GM21619 (cell line): ENCODE data around the gene BAHCC1.

ENCODE experiments used
- ATAC-seq: cut with Tn5 transposase; IDR thresholded peaks from one replicate; pipeline ENCODE4 v1.9.1; 2021; ENCODE audit not compliant: unreplicated experiment

BAHCC1 gene

DNA sequence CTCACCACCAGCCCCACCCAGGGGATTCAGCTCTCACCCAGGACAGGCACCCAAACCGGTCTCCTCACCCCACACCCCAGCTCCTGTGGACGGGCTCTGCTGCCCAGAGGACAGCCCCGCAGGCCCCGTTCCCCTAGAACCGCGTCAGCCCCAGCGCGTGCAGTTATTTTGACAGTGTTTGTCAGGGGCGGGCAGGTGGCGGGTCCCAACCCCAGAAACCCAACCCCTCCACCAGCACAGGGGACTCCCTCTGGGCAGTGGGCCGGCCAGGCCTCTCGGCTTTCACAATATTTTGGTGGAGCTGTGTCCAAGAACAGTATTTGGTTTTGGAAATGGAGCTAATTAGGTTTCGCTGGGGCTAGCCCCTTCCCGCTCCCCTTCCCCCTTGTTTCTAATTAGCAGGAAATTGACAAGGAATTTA is 44.8 kb downstream of the BAHCC1 start:
- no peak for ATAC-seq

DNA sequence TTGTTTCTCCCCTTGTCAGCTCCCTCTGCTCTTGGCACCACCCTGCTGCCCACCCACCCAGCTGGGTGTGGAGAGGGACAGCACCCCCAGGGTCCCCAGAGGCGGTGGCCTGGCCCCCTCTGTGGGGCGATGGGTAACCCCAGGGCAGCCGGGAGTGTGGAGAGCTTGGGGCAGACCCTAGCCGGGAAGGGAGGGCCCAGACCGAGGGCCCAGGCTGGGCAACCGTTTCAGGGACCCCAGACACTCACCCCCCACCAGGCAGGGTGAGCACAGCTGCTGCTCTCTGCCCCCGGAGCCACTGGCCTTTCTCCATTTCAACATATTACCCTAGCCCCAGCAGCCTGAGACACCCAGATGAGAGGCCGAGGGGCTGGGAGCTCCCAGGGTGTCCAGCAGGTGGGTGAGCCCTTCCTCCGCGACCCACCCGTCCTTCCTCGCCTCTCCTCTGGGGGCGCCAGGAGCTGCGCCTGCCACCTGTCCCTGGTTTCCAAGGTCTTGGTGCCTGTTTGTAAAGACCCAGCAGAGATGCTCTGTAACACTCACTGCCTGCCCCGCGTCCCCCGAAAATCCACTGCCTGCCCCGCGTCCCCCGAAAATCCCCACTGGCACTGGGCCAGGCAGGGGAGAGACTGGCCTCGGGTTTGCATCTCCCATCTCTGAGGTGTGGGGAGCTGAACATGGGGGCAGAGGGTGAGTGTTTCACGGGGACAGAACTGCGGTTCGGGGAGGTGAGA is 45.4 kb downstream of the BAHCC1 start:
- ATAC-seq, result no peak

DNA sequence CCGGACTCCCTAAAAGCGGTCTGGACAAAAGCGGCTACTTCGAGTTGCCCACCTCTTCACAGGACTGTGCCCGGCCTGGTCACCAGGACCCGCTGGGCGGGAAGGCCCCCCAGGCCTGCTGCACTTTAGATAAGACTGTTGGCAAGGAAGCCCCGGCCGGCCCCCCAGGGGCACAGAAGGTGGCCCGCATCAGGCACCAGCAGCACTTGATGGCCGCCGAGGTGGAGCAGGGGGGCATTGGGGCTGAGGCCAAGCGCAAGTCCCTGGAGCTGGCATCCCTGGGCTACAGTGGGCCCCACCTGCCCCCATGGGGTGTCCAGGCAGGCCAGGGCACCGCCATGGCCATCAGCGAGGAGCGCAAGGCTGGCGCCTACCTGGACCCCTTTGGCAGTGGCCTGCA is 47.5 kb downstream of the BAHCC1 start:
- ATAC-seq, result no peak

DNA sequence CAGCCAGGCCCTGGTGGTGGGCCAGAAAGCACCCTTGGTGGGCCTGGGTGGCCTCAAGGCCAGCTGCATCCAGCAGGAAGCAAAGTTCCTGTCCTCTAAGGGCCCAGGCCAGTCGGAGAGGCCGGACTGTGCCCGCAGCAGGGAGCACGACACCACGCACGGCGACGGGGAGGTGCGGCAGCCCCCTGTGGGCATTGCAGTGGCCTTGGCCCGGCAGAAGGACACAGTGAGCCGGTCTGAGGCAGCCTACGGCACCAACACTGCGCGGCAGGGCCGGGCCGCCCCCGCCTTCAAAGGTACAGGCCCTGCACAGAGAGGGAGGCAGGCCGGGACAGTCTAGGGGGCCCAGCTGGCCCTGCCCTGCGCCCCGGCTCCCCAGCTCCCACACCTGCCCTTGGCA is 48.0 kb downstream of the BAHCC1 start:
- no peak for ATAC-seq

DNA sequence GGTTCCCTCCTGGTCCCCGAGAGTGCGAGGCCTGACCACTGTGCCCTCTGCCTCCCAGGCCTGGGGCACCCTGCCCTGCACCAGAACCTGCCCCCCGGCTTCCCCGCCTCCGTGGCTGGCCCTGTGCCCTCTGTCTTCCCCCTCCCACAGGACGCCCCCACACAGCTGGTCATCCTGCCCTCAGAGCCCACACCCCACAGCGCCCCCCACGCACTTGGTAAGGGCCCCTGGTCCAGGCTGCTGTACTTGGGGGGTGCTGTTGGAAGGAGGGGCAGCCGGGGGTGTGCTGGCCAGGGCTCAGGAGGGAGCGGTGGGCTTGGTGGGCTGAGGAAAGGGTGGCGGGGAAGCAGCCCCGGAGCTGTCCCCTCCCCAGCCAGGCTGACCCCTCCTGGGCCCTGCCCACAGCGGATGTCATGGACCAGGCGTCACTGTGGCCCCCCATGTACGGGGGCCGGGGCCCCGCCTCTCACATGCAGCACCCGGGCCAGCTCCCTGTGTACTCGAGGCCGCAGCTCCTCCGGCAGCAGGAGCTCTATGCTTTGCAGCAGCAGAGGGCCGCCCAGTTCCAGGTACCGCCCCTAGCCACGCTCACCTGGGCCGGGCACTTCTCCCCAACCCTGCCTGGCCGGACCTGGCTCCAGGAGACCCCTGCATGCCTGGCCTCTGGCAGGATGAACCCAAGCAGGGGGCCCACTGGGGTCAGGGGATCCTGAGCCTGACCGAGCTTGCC is 49.5 kb downstream of the BAHCC1 start:
- no peak for ATAC-seq

DNA sequence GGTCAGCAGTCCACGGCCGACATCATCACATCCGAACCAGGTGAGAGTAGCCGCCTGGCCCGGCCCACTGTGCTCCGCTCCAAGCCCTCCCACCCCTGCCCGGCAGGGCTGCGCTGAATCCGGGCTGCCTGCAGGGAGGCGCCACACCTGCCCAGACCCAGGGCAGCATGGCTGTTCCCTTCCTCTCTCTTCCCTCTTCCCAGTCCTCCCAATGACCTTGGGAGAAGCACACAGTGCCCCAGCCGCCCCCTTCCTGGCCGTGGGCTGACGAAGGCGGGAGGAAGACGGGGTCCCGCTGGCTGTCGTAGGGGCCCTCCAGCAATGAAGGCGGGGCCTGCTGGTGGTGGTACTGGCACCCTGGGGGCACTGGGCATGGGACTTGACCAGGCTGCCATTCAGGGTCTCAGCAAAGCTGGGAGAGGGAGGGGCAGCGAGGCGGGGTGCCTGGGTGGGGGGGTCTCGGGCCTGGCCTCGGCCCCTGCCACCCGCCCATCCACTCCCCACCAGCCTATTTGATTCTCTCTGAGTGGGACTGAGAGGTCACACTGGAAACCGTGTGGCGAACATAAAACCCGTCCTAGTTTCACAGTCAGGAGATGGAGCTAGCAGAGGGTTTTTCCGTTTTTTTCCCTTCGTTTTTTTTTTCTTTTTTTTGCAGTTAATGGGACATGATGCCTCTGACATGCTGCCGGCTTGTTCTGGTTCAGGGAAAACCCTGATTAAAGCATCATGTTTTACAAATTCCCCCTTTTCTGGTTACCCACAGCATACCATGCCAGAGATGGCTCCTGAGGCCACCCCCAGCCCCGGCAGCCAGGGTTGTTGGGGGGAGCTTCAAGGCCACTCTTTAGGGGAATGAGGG is 50.6 kb downstream of the BAHCC1 start:
- no peak for ATAC-seq

DNA sequence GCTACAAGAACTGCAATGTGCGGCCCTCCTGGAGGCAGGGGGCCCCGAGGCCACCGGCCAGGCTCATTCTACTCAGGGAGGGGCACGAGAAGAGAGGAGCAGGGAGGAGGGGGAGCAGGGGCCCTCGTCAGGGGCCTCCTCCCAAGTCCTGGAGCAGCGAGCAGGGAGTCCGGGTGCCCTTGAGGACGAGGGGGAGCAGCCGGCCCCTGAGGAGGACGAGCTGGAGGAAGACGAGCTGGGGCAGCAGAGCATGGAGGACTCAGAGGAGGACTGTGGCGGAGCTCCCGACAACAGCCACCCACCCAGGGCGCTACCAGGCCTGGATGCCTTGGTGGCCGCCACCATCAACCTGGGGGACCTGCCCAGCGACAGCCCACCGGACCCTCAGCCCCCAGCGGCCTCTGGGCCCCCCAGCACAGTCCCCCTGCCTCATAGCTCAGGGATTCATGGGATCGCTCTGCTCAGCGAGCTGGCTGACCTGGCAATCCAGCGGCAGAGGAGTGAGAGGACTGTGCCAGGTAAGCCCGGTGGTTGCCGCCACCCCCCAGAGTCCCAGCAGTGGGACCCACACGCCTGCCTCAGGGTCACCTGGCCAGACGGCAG is 52.2 kb downstream of the BAHCC1 start:
- no peak for ATAC-seq

DNA sequence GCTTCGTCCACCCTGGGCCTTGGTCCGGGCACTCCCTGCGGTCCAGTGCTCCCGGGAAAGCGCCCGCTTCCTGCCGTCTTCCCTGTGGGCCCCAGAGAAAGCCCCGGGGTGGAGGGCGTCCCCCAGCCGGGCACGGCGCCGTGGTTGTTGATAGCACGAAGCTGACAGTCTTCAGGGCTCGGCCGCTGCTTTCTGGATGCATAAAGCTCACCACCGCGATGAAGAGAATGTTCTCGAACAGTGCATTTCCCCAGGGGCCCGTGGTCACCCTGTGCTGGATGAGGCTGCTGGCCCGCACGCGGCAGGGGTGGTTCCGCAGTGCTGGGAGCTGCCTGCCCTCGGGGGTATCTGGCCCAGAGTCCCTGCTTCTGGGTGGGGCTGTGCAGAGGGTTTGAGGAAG is 53.2 kb downstream of the BAHCC1 start:
- no peak for ATAC-seq

DNA sequence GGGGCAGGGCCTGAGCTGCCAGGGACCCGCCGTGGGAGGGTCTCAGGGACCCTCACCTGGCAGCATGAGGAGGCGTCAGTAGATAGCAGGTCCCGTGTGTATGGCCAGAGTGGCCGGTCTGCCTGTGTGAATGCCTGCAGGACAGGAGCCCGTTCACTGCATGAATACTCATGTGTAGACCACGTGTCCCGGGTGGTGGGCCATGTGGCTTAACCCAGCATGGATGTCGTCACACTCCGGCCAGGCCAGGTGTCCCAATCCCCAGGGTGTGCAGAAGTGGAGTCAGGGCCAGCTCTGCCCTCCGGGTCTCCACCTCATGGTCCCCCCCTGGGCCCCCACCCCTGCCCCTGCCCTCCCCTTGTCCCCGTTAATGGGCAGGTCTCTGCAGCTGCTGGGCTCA is 53.7 kb downstream of the BAHCC1 start:
- ATAC-seq, result no peak

DNA sequence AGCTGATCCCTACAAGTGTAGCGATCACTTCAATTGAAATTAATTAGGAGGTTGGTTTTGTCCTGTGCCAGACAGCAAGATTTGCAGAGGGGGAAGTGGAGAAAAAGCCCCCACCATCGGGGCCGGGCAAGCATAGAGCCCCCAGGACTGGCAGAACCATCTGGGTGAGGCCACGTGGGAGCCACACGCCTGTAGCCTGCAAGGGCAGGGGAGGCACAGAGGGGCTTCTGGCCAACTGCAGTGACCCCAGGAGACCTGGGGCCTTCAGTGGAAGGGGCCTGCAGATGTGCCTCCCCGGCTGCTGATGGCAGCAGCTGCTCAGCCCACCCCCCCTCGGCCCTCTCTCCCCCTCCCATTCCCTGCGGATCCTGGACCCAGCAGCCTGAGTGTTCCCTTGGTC is 54.1 kb downstream of the BAHCC1 start:
- no peak for ATAC-seq

DNA sequence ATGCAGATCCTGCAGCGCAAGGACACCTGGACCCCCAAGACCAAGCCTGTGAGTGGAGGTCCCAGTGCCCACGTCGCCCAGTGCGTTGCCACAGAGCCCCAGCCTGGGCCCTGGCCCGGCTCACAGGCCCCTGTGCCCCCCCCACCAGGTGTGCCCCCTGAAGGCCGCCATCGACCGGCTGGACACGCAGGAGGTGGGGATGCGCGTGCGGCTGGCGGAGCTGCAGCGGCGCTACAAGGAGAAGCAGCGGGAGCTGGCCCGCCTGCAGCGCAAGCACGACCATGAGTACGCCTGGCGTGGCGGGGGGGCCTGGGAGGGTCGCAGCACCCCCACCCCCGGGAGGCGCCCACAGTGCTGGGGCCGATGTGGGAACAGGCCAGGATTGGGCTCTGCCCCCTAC is 56.6 kb downstream of the BAHCC1 start:
- ATAC-seq, result no peak

DNA sequence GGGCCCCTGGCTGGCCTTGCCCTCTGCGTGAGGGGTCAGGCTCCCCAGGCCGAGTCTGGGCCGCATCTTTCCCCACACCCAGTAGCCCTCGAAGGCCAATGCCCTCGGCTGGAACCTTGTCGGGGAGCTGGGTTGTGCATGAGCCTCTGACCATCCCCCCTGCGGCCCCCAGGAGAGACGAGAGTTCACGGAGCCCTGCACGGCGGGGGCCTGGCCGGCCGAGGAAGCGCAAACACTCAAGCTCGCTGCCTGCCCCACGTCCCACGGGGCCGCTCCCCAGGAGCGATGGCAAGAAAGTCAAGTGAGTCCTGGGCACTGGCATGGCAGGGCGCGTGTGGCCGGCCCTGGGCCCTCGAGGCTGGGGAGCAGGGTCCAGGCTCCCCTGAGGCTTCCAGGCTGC is 57.3 kb downstream of the BAHCC1 start:
- ATAC-seq, result no peak

DNA sequence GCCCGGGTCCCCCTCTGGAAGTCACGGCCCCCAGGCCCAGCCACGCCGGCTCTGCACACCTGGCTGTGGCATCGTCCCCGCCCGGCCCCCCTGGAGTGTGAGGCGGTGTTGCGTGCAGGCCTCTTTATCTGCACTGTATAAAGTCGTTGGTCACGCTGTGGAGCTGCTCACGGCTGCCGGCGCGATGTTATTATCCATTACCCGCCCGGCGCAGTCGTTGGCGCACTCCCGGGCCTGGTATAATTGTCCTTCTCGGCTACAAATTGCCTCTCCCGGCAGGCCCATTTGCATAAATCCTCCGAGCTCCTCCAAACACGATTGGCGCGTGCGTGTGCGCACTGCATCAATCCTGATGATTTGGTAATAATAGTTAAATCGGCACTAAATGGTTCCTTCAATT is 57.8 kb downstream of the BAHCC1 start:
- ATAC-seq, result no peak

DNA sequence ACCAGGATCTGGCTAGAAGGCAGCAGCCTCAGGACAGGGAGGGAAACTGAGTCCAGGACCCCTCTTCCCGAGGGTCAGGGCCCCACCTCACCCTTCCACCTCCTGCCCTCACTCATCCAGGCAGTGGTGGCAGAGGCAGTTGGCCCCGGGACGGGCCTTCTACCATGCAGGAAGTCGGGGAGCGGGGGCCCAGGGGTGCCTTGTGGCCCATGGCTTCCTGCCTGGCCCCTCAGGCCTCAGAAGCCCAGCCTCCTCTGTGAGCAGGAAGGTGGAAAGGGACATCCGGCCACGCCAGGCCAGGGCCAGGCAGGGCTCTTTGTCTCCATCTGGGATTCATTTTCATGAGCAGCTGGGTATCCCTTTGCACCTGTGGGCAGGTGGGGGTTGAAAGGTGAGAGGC is 58.5 kb downstream of the BAHCC1 start:
- no peak for ATAC-seq

DNA sequence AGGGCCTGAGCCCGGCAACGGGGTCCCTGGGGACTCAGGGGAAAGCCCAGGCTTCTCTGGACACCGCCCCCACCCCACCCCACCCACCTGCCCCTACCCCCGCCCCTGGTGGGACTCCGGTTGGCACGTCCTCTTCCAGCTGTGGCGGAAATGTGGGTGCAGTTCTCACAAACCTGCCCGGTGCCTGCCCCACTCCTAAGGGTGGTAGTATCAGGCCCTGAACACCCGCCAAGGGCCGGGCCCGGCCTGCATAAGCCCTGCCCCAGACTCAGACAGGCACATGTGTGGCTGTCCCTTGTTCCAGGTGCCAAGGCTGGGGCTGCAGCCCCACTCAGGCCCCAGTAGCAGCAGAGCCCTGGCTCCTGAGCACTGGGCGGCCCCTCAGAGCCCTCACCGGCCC is 59.2 kb downstream of the BAHCC1 start:
- ATAC-seq, result no peak

DNA sequence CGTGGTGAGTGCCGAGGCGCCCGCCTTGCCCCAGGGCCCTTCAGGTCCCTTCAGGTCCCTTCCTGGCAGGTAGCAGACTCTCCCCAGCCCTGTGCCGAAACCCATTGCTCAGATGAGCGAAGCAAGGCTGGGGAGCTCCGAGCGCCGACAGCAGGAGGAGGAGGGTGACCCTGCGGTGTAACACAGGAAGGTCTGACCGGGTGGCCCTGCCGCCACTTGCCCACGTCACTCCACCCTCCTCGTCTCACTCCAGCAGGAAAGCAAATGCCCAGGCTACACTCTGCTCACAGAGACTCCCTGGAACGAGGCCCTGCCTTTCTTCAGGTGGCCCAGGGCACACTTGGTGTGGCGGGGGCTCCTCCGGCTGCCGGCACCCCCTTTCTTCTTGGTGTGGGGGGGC is 60.1 kb downstream of the BAHCC1 start:
- no peak for ATAC-seq

DNA sequence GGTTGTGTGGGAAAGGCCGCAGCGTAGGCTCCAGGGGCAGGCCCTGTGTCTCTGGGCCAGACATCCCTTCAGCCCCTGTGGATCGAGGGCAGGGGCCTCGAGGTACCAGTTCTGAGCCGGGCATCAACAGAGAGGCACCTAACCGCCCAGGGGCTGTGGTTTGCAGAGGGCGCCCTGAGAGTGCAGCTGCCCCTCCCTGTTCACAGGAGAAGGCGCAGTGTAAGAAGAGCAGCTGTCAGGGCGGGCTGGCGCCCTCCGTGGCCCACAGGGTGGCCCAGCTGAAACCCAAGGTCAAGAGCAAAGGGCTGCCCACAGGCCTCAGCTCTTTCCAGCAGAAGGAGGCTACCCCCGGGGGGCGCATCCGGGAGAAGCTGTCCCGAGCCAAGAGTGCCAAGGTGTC is 60.8 kb downstream of the BAHCC1 start:
- ATAC-seq, result no peak

DNA sequence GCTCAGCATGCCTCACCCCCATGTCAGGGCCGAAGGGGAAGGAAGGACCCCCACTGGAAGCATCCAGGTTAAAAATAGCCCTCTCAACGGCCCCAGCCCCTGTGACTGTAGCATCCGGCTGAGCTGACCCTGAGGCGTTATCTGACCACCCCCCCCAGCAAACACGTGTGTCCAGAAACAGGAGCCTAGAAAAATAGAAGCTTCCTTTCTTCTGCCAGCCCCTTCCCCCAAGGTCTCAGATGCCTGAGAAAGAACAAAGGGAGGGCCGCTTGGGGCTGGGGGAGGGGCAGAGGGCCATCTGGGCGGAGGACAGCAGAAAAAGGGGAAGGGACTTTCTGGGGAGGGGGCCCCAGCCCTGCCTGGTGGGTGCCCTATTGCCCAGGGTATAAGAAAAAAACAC is 61.5 kb downstream of the BAHCC1 start:
- ATAC-seq, result no peak

DNA sequence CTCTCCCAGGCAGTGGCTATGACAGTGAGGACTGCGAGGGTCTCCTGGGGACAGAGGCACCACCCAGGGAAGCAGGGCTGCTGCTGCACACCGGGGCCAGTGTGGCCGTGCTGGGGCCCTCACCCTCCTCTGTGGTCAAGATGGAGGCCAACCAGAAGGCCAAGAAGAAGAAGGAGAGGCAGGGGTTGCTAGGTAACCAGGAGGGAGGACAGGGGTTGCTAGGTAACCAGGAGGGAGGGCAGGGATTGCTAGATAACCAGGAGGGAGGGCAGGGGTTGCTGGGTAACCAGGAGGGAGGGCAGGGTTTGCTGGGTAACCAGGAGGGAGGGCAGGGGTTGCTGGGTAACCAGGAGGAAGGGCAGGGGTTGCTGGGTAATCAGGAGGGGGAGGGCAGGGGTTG is 62.1 kb downstream of the BAHCC1 start:
- ATAC-seq, result no peak

DNA sequence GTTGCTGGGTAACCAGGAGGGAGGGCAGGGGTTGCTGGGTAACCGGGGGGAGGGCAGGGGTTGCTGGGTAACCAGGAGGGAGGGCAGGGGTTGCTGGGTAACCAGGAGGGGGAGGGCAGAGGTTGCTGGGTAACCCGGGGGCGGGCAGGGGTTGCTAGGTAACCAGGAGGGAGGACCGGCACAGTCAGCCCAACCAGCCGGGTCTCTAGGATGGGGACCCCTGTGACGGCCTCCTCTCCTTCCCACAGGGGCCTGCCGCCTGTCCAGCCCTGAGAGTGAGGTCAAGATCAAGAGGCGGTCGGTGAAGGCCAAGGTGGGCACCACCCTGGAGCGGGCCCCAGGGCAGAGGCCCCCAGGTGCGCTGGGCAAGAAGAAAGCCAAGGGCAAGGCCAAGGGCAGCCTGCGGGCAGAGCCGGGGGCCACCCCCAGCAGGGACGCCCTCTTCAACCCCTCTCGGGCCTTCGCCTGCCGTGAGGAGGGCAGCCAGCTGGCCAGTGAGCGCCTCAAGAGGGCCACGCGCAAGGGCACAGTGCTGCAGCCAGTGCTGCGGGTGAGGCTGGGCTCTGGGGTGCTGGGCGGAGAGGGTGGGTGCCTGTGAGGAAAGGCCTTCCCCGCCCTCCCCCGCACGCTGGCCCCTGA is 62.8 kb downstream of the BAHCC1 start:
- no peak for ATAC-seq

DNA sequence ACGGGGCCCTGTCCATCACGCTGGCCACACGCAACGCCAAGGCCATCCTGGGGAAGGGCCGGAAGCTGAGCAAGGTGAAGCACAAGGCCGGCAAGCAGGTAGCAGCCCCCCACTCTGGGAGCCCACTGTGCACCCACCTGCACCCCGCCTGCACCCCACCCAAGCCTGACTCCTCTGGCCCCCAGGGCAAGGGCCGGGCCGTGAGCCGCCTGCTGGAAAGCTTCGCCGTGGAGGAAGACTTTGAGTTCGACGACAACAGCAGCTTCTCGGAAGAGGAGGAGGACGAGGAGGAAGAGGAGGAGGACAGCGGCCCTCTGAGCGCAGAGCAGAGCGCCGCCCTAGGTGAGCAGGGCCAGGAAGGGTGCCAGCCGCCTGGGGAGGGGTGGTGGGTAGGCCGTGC is 63.4 kb downstream of the BAHCC1 start:
- ATAC-seq, result no peak
